ENCODE results near the gene TBX1.

TBX1 gene

DNA sequence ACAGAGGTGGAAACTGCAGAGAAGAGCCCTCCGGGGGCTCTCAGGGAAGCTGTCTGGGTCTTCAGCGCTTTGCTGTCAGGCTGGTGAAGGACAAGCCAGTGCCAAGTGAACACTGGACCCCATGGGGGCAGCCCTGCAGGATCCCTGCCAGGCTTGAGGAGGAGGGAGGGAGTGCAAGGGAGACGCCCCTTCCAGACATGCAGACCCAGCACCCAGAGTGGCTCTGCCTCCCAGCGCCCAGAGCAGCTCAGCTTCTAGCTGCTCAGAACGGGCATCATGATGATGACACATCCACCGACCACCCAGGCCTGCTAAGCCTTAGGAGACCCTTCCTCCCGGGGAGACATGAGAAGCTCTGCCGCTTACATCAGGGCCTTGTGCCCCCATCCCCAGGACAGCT lies 39.7 kb downstream of the TBX1 start:
- no peak for DNase-seq (ENCODE audit: low spot score)

DNA sequence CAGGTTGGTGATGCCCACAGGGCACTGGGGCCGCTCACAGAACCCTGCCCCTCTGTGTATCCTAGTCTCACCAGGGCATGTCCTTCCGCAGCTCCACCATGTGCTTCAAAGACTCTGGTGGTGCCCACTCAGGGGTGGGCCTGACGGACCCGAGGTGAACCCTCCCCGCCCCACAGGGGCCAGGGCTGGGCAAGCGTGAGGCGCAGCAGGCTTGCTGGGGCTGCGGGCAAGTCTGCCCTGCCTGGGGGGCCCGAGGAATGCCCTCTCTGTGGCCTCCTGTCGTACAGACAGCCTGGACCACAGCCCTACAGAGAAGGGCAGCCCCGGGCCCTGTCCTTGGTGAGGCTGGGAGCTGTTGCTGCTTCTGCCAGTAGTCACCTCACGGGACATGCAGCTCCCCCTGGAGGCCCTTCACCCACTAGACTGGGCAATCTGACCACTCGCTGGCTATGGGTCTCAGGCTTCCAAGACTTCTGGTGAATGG lies 40.2 kb downstream of the TBX1 start:
- no peak for DNase-seq (ENCODE audit: low spot score)

DNA sequence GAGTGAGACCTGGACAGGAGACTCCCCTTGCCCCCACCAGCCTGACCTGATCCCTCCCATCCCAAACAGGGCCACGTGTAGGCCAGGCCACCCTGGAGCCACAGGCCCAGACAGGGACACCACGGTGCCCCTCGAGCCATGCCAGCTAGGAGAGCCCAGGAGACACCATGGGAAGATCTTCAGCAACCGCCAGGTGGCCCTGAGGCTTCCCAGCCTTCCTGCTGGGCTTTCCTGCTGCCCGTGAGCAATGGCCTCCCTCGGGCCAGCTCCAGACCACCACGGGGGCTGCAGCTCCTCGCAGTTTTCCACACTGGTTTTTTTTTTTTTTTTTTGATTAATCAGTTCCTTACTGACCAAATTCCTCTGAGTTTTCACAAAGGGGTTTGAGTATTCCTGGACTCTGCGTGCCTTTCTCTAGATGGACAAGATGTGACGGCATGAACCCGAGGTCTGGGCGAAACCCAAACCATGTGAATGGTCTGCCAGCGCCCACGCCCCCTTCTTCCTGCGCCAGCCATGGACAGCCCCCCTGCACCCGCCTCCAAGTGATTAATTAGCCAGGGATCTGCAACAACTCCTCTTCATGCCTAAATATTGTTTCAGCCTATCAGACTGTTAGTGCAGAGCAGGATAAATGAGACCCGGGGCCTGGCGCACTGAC lies 40.9 kb downstream of the TBX1 start:
- no peak for DNase-seq (ENCODE audit: low spot score)

DNA sequence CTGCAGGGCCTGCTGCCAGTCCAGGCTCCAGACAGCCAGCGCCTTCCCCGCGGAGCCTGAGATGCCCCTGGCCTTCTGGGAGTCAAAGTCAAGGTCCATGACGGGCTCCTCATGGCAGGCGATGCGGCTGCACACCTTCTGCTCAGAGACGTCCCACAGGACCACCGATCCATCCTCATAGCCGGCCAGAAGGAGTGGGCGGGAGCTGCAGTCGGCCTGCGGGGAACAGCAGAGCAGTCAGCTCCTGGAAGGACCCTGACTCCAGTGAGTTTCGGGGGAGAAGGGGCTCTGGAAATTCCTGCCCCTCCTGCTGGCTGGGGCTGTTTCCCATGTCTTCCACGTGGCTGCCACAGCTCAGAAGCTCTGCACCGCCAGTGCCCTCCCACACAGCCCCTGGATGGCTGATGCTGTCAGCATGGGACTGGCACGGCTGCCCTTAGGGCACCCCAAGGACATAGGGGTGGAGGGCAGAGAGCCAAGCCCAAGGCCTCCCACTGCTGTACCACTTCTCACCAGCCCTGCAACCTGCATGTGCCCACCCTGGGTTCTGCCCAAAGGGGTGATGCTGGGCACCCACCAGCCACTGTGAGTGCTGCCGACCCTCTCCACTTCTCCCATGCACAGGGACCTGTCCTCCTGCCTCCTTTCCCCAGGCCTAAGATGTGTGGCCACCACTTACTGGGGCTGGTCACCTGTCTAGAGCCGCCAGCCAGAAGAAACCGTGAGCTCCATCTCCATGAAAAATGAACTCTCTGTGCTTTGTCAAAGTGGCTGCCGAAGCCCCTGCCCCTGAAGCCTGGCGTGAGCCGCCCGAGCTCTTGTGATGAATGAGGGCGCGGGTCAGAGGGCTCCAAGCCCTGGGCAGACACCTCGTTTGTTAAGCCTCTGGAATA lies 41.7 kb downstream of the TBX1 start:
- no peak for DNase-seq (ENCODE audit: low spot score)

GRCh38 chr22:19802894-19803735 lies 42.5 kb downstream of the TBX1 start:
- no peak for DNase-seq (ENCODE audit: low spot score)

GRCh38 chr22:19803736-19804267 lies 43.2 kb downstream of the TBX1 start:
- no peak for DNase-seq (ENCODE audit: low spot score)

GRCh38 chr22:19805821-19806212 lies 45.2 kb downstream of the TBX1 start:
- no peak for DNase-seq (ENCODE audit: low spot score)

GRCh38 chr22:19806213-19807160 lies 45.9 kb downstream of the TBX1 start:
- no peak for DNase-seq (ENCODE audit: low spot score)

DNA sequence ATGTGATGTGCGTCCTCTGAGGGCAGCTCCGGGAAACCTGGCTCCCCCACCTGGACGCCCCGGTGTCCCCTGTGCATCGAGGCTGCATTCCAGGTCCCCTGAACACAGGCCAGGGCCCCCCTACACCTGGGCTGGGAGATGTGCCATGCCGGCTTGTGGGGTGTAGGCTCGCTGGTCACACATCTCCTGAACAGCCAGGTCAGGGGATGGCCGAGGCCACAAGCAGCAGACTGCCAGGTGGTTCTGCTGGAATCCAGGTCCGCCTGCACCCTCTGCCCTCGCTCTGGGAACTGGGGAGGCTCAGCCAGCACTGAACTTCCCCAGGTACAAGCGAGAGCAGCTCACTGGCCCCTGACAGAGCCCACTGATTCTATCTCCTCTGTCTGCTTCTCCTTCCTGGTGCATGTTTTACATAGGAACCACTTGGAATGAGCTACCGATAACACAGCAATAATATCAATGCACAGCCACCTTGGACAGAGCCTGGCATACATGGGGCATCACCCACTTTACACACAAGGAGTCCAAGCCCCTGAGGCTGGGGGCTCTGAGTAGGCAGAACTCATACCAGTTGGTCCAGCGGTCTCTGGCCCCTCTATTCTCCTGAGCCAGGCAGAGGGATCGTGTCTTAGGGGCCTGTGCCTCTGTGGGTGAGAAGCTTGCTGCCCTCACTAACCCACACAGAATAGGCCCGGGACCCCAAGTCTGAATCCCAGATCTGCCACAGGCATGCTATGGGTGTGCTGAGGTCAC lies 46.8 kb downstream of the TBX1 start:
- DNase-seq (ENCODE audit: low spot score), result no peak

DNA sequence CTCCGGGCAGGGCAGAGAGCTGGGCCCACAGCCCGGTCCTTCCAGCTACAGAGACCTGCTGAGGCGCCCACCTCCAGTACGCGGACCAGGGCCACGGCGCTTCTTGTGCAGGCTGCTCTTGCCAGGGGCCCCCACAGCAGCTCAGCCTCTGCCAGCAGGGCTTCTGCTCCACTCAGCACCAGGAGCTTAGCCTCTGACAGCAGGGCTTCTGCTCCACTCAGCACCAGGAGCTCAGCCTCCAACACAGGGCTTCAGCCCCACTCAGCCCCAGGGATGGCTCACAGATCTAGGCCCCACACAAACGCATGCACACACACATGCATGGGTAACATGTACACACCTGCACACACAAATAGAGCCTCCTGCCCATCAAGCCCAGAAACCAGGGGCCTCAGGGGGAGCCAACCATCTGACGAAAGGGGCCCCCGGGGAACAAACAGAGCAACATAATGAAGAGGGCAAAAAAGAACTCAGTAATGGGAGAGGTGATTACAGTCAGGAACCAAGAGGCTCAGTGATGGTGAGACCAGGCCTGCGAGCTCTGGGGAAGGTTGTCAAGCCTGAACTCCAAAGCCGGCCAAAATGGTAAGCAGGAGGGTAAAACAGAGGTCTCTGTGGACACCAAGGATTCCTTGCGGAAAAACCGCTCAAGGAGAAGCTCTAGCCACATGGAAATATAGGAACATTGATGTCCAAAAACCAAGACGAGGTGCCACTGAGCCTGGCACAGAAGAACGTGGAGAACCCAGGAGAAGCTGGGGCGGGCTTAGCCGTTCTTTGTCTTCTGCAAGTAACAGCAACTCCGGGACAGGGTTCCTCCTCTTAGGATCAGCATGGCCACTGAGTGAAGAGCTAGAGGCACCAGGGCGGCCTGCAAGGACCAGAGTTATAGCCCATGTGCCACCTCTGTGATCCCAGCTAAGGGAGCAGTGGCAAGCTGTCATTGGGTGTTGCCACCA lies 47.6 kb downstream of the TBX1 start:
- no peak for DNase-seq (ENCODE audit: low spot score)

GRCh38 chr22:19808873-19809478 lies 48.4 kb downstream of the TBX1 start:
- DNase-seq (ENCODE audit: low spot score), result no peak

- DNase-seq (ENCODE audit: low spot score), result no peak
These were observed 49.2 kb downstream of the TBX1 start for GRCh38 chr22:19809741-19810140.

DNA sequence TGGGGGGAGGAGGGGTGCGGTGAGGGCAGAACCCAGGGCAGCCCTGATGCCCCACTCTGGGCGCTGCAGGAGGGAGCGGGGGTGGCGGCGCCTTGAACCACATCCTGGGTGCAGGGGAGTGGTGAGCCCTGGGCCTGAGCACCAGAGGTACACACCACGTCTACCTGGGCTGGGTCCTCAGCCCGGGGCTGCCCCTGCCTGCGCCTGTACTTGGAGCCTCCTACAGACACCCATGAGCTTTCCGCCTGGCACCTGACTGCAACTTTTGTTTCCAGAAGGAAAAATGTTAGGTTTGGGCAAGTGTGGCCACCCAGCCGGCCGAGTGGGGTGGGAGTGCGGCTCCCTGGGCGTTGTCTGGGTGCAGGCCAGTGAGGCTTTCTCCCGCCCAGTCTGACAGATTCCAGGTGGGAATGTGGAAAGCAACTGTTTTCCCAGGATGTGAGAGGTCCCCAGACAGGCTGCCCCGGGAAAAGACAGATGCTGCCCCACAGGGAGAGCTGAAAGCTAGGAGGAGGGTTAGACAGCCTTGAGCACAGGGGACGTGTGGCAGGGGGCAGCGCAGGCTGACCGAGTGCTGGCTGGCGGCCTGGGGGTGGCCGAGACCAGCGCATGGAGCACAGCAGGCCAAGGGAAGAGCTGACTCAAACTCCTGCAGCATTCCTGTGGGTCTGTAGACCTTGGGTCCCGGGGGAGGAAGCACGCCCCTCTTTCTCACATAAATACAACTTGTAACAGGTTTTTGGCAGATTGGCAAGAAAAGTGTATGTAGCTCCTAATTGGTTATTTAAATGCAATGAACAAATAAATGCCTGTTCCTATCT lies 50.0 kb downstream of the TBX1 start:
- no peak for DNase-seq (ENCODE audit: low spot score)

GRCh38 chr22:19811211-19811621 lies 50.6 kb downstream of the TBX1 start:
- no peak for DNase-seq (ENCODE audit: low spot score)

- DNase-seq (ENCODE audit: low spot score), result no peak
These were observed 51.5 kb downstream of the TBX1 start for GRCh38 chr22:19811811-19812771.

DNA sequence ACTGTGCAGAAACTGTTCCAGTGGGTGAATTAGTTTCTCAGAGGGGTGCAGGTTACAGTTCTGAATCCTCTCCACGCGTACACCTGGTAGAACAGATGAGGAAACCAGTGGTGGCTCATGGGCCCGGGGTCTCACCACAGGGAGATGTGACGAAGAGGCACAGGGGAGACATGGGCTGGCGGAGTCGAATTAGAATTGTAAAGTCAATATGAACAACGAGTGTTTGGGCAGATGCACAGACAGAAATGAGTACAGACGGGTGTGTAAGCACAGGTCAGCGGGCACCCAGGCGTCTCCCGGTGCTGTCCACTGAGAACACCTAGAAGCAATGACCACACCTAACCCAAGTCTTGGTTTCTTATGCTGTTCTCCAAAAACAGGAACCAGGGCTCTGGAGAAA lies 52.3 kb downstream of the TBX1 start:
- DNase-seq (ENCODE audit: low spot score), result no peak

DNA sequence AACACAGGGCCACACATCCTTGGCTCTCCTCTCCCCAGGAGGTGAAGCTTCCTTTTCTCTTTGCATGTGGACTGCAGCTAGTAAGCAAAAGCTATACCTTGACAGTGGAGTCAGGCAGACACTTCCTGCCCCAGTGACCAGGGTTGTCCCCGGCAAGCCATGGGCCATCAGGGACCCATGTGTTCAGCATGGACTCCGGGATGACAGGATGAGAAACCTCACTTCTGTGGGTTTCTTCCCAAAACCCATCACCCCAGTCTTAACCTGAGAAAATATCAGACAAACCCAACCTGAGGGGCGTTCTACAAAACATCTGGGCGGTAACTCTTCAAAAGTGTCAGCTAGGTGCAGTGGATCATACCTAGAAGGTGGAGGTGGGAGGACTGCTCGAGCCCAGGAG lies 53.9 kb downstream of the TBX1 start:
- DNase-seq (ENCODE audit: low spot score), result no peak
